Stimulated activated CD4-positive, alpha-beta T cell treated with anti-CD3 and anti-CD28 coated beads, Interleukin-2, amount 100 ng/mL, for 48 hours (primary cell): ENCODE measurements around the gene COL13A1.

Source experiments
- DNase-seq, 2 donors: peaks; one replicate each; pipeline ENCODE4 v3.0.0-alpha.2; 2020

Gene COL13A1

GRCh38 chr10:69826094-69826493, 24.4 kb downstream of the COL13A1 start:
- no peak for DNase-seq

GRCh38 chr10:69826789-69827554, 25.3 kb downstream of the COL13A1 start:
- no peak for DNase-seq

GRCh38 chr10:69828144-69828870, 26.6 kb downstream of the COL13A1 start:
- DNase-seq: no peak

GRCh38 chr10:69829775-69830174, 28.1 kb downstream of the COL13A1 start:
- no peak for DNase-seq

GRCh38 chr10:69831231-69831855, 29.6 kb downstream of the COL13A1 start:
- no peak for DNase-seq

- no peak for DNase-seq
Measured at GRCh38 chr10:69835233-69835632, 33.5 kb downstream of the COL13A1 start.

- DNase-seq: no peak
Measured at GRCh38 chr10:69835875-69836730, 34.4 kb downstream of the COL13A1 start.

GRCh38 chr10:69836731-69837030, 35.0 kb downstream of the COL13A1 start:
- DNase-seq: no peak

- no peak for DNase-seq
Measured at GRCh38 chr10:69837261-69837660, 35.6 kb downstream of the COL13A1 start.

GRCh38 chr10:69838418-69838817, 36.7 kb downstream of the COL13A1 start:
- no peak for DNase-seq

- no peak for DNase-seq
Measured at GRCh38 chr10:69838853-69839252, 37.1 kb downstream of the COL13A1 start.

GRCh38 chr10:69839696-69840345, 38.1 kb downstream of the COL13A1 start:
- DNase-seq: no peak

- DNase-seq: no peak
Measured at GRCh38 chr10:69840773-69841172, 39.1 kb downstream of the COL13A1 start.

- peak in 1 of 2 donors; percentile 6 for DNase-seq
Measured at GRCh38 chr10:69842020-69842419, 40.3 kb downstream of the COL13A1 start.

- DNase-seq: no peak
Measured at GRCh38 chr10:69842882-69843281, 41.2 kb downstream of the COL13A1 start.

- DNase-seq: no peak
Measured at GRCh38 chr10:69843923-69844322, 42.2 kb downstream of the COL13A1 start.

GRCh38 chr10:69844698-69845097, 43.0 kb downstream of the COL13A1 start:
- DNase-seq: no peak

GRCh38 chr10:69845574-69846292, 44.0 kb downstream of the COL13A1 start:
- no peak for DNase-seq

- DNase-seq: no peak
Measured at GRCh38 chr10:69846293-69846921, 44.7 kb downstream of the COL13A1 start.

- no peak for DNase-seq
Measured at GRCh38 chr10:69847458-69847857, 45.8 kb downstream of the COL13A1 start.

- DNase-seq: no peak
Measured at GRCh38 chr10:69847883-69848282, 46.2 kb downstream of the COL13A1 start.
